T47D (cell line): ENCODE data around the gene BIRC5.

Experiments
- DNase-seq, 2 experiments: peaks; one replicate each; pipeline versions ENCODE4 v3.0.0 to v3.0.0-alpha.2; 2011 to 2012; ENCODE audit warnings: low read depth in 1 of 2, low spot score in 1 of 2
- JUND ChIP-seq: IDR thresholded peaks from 2 replicates; pipeline ENCODE4 v1.6.1; 2012; ENCODE audit warnings: low read depth
- in situ Hi-C: cut with HindIII; loops from 2 replicates; pipeline ENCODE4 v1.10.0; 2016; ENCODE audit warnings: low sequenced_read_pairs, low pct_unique_long_range_greater_than_20kb

BIRC5 gene

GRCh38 chr17:78266231-78266631 is 52.2 kb downstream of the BIRC5 start:
- DNase-seq, result no peak
- in situ Hi-C loops, result no loop called here
- TF ChIP-seq JUND, result no peak

DNA sequence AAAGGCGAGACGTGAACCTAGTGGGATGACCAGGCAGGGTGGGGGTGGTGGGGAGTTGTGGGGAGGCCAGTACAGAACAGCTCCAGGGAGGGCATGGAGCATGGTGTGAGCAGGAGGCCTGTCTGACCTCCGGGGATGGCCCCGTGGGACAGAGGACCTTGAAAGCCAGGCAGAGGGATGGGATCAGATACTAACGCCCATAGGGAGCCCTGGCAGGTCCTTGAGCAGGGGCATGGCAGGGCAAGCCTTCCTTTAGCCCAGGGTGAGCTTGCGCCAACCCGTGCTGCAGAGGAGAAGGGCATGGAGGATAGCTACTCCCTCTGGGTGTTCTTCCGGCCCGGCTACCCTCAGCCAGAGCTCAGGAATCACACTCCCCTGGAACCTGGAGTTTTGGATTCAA is 52.7 kb downstream of the BIRC5 start:
- in situ Hi-C loops, result no loop called here
- TF ChIP-seq JUND, result no peak
- DNase-seq, result no peak

DNA sequence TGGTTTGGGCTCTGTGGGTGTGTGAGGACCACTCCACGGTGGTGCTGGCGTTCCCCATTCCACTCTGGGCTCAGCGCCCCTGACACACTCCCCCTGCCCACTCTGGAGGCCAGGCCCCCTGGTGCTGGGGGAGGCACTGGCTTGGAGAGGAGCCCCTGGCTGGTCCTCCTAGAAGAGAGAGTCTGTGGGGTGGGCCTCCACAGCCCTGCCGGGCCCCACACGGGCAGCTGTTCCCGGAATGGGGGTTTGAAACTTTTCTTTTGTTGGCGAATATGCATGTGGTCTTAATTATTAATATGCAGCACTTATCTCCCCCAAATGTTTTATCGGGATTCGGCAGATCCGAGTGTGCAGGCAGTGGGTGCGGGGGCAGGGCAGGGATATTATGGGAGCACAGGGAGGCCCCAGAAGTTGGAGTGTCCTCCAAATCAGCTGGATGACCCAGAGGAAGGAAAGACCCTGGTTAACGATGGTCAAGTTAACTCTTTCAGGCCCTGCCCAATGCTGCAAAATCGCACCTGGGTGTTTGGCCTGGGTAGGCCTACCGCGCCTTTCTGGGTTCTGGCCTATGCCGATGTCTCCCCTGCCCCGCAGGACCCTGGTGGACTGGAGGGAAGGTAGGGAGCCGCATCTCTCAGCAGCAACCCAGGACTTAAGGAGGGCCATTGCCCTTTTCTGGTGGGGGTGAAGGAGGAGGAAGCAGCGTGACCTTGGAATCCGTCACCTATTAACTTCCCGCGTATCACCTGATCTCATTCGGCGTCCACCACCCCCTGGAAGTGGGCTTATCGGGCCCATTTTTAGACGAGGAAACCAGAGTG is 53.4 kb downstream of the BIRC5 start:
- TF ChIP-seq JUND, result no peak
- in situ Hi-C loops, result no loop called here
- no peak for DNase-seq

- DNase-seq, result no peak
Observed at GRCh38 chr17:78268191-78268874, 54.3 kb downstream of the BIRC5 start.

GRCh38 chr17:78268951-78269905 is 55.2 kb downstream of the BIRC5 start:
- in situ Hi-C loops, result no loop called here
- DNase-seq, result no peak
- no peak for TF ChIP-seq JUND

More at GRCh38 chr17:78268191-78268874, 54.3 kb downstream of the BIRC5 start:
- TF ChIP-seq JUND, result no peak
- in situ Hi-C loops, result no loop called here

DNA sequence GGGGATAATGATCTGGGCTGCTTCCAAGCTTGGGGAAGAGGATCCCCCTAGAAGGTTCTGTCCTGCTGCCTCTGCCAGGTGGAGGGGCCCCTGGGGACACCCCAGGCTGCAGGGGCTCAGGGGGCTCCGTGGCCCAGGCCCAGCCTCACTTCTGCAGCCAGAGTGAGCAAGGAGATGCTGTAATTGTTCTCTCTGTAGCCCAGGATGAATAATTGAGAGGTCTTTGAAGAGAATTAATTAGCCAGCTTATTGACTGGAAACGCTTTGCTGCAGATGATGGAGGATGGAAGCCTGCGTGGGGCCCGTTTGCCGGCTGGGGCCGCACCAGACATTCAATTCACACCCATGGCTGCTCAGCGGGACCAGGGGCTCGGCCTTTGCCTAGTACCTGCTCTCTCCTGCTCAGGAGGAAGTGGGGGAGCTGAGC is 55.9 kb downstream of the BIRC5 start:
- in situ Hi-C loops, result no loop called here
- DNase-seq, result no peak

DNA sequence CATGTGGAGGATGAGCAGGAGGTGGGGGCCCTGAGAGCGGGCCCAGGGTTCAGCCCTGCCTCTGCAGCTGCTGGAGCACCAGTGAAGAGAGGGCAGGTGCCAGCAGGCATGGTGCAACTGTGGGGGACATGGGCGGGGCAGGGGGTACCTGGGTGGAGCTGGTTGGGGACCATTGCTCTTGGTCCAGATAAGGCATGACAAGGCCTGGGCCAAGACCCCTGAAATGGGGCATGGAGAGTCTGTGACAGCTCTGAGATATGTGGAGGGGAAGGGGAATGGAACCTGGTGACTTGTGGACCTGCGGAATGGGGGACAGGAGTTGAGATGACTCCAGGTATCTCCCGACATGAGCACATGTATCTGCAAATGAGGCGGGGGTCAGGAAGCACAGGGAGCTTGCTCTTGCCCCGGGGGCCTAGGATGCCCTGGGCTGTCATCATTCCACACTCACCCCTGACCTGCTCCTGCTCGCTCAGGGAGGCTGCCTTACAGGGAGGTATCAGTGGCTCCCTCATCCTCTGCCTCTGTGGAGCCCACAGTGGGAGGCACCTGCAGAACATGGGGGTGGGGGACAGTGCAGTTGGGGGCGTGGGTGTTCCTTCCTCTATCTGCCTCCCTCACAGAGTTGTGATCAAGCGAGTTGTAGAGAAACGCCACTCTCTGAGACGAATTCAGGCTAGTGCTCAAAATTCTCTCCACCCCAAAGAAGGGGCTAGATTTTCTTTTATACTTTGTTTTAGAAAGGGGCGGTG is 57.5 kb downstream of the BIRC5 start:
- no peak for DNase-seq
- TF ChIP-seq JUND, result no peak
- in situ Hi-C loops, result no loop called here

More for the DNA sequence above, 55.9 kb downstream of the BIRC5 start:
- TF ChIP-seq JUND, result no peak

- in situ Hi-C loops, result no loop called here
- DNase-seq, result peak in 1 of 2 experiments; percentile 81
- TF ChIP-seq JUND, result no peak
Observed at GRCh38 chr17:78272181-78272913, 58.3 kb downstream of the BIRC5 start.

DNA sequence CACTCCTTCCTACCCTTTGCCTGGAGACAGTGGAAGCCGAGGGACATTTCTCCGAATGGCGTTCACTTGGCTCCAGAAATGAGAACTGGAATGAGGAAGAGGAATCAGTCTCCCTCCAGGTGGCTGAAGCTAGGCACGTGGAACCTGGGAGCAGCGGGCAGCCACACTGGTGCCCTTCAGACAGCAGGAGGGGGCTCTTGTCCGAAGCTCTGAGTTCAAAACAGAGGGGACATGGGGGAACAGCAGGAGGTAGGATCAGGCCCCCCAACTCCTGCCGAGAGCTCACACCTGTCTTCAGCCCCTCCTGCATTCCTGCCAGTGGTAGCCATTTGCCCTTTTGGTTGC is 58.8 kb downstream of the BIRC5 start:
- in situ Hi-C loops, result no loop called here
- TF ChIP-seq JUND, result no peak
- no peak for DNase-seq

DNA sequence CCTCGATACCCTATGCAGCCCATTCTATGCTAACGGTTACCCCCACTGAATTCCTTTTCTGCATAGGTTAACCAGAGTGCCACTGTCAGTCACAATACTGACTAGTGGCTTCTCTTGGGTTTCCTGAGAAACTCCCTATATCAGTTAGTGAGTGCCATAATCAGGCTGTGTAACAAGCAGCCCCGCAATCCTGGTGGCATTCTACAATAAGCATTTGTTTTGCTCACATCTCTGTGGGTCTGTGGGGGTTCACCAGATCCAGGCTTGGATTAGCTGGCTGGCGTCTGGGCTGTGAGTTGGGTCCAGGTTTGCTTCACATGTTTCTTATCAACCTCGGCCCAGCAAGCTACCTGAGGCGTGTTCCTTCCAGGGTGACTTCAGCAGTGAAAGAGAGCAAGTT is 59.8 kb downstream of the BIRC5 start:
- no peak for TF ChIP-seq JUND
- DNase-seq, result no peak
- in situ Hi-C loops, result no loop called here
